CD4-positive, alpha-beta T cell treated with Interleukin-15 for 4 hours (primary cell): ENCODE measurements around the gene PARD3.
"Not testable (repeated sequence)": the region's sequence is repeated elsewhere in the genome, so short reads cannot be mapped to it uniquely, and the experiment has no call there.

Source experiments
- DNase-seq: peaks from one replicate; pipeline ENCODE4 v3.0.0-alpha.2; 2020; ENCODE audit warnings: low spot score

Gene PARD3

DNA sequence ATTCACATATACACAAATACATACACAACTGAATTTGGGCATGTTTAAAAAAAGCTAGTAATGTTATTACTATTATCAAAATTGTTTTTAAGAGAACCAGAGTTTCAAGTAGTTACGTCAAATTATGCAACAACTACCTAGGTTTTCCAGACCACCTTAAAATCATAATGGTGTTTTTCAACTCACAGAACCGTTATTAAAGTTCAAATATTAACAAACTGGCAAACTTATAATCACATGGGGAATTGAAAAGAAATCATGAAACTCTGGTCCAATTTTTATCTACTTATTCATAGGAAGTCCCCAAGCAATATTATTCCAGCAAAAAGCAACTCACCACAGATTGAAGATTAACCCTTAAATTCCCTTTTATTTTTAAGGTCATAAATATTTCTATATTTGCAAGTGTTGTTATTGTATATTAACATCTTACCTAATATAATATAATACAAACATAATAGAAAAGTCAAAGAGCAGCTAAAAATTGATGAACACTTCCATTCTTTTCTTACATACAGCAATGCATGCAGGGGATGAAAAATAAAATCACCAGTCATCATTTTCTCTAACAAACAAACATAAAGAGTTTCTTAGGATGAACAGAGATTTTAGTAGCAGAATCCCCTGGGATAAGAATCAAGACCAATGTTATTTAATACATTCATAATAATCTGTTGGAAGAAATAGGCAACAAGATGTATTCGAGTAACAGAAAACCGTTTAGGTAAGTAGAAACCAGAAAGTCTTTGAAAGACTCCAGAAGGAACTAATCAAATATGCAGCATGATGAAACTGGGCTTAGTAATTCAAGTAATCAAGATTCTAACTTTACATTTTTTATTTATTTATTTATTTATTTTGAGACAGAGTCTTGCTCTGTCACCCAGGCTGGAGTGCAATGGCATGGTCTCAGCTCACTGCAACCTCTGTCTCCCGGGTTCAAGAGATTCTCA is 391.1 kb downstream of the PARD3 start:
- no peak for DNase-seq

DNA sequence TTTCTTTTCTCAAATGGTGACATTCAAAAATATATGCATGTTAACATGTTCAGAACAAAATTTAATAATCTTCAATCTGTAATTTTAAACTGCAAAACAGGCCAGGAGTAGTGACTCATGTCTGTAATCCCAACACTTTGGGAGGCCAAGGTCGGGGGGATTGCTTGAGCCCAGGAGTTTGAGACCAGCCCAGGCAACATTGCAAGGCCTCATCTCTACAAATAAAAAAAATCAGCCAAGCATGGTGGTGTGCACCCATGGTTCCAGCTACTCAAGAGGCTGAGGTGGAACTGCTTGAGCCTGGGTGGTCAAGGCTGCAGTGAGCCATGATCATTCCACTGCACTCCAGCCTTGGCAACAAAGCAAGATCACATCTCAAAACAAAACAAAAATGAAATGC is 394.3 kb downstream of the PARD3 start:
- no peak for DNase-seq

DNA sequence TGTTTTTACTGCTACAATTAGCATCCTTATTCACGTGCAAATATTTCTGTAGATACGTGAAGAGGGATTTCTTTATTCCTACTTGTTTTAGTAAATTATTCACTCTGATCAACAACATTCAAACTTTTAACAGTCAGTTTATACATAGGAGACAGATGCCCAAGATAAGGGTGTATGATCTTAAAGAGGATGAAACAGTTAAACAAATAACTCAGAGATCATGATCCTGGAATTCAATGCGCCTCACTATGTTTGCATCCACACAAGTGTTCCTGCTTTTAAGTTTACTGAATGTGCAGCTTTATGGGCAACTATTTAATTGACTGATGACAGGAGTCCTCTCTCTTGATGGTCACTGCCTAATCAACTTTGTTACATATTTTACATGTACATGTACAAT is 394.8 kb downstream of the PARD3 start:
- no peak for DNase-seq

DNA sequence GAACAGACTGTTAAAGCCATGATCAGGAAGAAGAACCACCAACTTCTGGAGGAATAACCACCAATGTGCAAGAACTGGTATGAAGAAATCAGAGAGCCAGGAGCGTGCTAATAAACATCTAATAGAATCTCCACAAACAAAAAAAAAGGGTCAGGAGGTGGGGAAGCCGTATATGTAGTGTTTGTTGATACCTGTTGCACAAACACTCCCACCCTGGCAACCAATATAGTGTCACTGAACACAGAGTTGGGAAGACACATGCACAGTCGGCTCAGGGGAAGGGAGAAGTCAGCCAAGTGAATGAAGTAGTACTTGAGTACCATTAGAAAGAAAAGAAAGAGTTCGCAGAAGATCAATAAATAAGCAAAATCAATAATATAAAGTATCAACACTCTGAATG is 400.1 kb downstream of the PARD3 start:
- no peak for DNase-seq

DNA sequence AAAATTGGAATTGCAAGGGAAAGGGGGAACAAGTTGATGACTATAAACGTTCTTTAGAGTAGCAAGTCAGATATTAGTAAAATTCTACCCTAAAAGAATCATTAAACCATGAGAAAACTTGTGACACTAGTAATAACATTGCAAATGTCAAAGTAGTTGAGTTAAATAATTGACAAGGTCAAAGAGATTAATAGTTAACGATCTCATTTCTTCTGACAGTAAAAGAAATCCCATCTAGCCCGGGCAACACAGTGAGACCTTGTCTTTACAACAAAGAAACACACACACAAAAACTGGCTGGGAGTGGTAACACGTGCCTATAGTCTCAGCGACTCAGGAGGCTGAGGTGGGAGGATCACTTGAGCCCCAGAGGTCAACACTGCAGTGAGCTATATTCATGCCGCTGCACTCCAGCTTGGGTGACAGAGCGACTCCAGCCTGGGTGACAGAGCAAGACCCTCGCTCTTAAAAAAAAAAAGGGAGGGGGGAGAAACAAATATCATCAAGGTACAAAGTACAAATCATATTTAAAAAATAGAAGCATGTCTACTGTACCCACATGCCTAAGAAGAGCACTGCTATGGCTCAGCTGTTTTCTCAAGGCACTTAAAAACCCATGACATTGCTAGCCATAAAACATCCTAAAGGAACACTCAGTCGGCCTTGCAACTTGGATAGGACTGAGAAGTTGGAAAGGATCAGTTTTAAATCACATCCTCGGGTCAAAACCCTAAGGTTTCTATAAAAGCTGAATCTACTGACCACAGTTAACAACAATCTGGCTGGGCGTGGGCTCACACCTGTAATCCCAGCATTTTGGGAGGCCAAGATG is 401.1 kb downstream of the PARD3 start:
- DNase-seq = no peak

DNA sequence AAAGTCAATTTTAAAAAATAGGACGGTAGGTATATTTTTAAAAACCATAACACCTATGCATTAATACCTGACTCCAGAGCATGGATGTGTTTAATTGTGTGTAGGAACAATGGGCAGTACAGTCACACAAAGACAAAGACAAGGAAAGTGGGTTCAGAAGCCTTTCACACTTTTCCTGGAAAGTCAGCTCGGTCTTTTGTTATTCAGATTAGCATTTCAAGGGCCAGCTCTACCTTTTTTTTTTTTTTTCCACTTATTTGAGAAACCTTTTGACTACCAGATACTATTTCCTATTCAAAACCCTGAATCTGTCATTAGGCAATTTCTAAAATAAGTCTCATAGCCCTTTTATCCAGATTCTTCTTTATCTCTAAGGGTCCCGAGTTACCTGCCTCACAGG is 401.9 kb downstream of the PARD3 start:
- DNase-seq = no peak

DNA sequence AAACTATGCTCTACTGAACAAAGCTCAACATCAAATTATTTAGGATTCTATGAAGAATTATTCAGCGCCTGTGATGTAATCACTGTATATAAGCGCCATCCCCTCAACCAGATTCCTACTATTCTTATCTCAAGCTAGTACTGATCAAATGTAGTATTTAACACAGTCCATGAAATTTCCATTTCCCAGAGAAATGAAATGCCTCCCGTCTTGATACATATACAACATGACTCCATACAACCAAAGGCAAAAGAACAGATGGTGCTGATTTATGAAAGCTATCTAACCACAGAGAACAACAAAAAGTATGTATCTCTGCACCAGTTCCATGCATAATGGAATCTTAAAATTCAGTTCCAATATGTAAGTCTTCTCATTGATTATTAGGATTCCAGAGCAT is 406.1 kb downstream of the PARD3 start:
- DNase-seq = no peak

DNA sequence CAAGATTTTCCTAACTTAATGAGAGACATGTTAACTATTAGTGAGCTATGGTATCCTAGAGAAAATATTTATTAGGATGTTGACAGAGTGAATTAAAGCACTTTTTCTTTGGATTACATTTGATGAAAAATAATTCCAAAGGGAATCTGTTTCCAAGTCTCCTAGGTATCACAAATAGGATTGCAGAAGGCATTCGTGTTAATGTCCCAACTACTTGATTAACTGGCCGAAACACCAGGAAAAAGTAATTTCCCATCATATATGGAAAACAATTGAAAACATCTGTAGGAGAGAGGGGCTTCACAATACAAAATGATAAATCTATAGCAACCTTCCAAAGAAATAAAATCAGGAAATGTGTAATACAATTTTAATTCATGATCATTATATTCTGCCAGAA is 406.7 kb downstream of the PARD3 start:
- DNase-seq = no peak

DNA sequence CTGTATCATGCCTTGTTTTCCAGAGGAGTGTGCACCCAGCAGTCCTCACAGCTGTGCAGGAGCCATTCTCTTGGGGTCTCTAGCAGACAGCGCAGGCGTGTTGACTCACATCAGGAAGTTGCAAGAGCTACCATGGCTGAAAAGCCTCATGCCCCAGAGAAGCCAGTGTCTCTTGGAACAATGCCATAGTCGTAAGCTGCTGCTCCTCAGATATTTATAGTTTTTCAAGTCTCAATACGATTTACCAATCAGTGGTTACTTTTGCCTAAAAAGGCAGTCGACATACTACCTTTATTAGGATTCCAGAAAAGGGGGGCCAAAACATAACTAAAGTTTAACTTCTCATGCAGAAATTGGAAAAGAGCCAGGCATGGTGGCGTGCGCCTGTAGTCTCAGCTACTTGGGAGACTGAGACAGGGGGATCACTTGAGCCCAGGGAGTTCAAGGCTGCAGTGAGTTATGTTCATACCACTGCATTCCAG is 407.7 kb downstream of the PARD3 start:
- DNase-seq = no peak

DNA sequence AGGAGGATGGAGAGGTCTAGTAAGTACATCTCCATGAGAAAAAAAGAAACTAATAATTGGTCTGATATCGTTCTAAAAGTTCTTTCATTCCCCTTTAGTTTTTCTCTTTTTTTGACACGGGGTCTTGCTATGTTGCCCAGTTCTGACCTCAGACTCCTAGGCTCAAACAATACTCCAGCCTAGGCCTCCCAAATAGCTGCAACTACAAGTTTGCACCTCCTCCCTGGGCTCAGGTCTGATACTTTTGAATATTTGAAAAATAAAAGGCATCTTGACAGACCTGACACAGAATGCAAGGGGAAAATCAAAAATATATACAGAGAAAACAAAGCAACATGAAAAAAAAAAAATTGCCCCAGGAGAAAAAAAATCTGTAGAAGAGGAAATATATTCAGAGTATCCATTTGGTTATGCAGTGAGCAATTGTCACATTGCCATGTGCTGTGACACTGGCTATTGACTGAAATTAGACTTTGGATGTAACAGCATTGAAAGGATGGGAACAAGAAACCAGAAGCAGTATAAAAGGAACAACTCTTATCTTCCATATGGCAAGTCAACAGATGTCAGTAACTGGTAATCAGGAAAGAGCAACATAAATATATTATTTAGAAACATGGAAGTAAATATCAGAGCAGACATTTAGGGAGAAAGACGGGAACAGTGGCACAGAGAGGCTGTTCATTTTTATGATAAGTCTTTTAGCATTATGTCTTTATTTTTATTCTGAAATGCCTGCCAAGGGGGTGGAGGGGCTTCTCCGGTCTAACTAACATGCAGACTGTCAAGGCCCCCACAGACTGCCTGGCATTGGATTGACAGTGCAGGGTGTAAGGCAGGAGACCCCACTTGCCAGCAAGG is 408.4 kb downstream of the PARD3 start:
- no peak for DNase-seq

DNA sequence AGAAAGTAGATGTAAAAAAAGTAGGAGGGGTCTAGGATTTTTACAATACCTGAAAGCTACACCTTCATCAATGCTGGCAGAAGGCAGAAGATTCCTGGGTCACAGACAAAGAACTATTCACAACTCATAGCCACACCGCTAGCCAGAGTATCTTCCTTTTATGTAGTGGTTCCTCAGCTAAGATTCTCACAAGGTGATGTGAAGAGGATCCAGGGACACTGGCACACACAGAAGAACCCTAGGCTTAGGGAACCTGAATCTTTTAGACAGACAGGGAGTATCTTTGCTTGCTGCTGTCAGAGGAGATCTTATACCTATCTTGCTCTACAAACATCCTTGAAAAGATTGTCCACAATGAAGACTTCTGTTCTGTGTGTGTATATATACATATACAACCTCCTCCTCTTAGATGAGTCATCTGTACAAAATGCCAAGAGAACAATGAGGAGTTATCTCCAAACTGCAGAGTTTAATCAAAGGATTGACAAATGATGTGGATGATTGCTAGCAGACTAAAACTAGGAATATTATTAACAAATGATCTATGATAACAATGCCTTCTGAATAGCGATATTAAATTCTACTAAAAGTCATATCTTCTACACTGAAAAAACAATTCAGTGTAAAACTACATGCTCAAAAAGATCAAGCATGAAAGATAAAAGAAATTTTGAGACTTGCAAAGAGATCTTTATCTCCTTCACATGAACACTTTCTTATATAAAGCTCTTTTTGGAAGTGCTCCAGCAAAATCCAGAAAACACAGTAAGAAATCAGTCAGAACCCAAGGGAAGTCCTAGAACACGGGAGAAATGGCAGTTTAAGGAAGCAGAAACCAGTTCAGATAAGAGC is 409.3 kb downstream of the PARD3 start:
- DNase-seq = no peak

DNA sequence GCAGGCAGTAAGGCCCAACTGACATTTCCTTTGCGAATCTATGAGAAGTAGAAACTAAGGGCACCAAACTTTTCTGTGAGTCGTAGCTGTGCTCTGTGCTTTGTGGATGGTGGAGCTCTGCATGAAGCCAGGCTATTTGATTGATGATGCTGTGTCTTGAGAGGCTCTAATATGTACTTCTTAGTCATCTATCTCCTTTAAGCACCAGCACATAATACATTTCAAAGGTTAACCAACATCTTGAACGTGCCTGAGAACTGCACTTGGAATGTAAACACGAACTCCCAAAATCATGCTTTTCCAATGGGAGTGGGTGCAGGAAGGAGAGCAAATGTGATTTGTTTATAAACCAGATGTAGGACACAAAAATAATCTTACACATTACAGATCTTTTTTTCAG is 411.6 kb downstream of the PARD3 start:
- DNase-seq = no peak

DNA sequence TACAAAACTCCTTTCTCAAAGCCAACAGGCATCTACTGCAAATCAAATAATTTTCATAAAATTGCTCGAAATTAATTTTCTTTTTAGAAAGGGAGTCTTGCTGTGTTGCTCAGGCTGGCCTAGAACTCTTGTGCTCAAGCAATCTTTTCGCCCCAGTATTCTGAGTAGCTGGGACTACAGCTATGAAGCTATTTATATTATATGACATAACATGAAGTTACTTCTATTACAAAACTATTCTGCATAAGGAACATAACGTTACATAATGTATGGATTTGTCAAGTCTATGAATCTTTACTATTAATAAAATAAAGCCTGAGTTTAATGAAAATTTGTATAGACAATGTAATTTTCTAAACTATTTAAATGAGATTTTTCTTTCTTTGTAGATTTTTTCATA is 415.0 kb downstream of the PARD3 start:
- no peak for DNase-seq

DNA sequence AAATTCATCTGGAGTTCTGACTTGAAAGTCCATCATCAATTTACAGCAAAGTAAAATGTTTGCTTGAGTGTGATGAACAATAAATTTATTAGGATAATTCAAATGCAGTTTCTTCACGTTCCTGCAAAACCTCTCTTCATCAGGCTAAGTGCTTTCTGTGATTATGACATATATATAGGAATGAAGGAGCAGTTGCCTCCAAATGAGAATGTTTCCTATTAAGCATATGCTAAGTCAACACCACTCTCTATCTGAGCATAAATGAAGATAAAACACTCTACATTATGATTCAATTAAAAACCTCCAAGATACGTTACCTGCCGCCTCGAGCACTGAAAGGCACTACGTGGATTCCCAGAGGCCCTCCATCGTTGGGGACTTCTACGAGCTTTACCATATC is 416.1 kb downstream of the PARD3 start:
- no peak for DNase-seq

DNA sequence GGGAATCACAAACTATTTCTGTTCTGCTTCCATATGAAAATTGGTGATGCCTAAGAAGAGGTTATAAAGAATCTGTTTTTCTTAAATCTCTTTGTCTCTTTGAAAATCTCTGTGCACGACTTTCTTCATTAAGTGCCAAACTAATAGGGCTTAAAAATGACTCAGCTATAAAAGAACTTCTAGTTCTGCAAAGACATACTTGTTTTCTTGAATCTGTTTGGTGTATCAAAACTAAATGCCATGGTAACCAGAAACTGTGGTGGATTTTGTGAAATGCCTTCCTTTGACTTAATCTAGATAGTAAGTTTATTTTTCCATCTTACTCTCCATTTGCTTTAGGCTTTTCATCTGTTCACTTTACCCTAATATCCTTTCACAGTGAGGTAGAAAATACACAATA is 417.8 kb downstream of the PARD3 start:
- DNase-seq = no peak

DNA sequence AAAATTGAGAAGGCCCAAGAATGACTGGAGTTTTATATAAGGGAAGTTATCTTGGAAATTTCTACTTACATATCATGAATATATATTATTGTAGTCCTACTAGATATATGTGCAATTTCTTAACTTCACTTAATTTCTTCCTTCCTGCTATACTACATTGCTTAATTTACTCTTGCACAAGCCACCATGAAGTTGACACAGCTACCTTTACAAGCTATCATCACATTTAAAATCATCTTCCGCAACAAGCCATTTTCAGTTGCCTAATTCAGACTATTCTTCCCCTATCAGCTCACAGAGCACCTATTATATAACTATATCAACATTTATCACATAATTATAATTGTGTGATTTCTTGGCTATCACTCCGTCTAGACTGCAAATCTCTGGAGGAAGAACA is 418.4 kb downstream of the PARD3 start:
- DNase-seq = no peak

DNA sequence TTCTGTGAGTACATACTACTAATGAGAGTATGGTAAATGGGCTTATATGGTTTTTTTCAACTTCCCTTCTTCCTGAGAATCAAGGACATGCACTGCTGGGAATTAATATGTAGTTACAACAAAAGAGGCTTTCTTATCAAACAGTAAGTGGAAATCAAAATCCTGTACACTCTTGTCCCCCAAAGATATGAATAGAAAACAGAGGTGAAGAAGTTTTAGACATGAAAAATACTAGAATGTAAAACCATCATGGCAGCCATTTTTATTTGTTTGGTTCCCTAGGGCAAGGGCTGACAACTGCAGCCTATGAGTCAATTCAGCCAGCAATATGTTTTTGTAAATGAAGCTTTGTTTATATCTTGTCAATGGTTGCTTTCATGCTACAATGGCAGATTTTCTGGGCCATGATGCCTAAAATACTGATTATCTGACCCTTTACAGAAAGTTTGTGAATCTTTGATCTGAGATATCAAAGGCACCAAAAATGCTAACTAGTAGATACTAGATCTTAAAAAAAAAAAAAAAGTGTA is 422.4 kb downstream of the PARD3 start:
- DNase-seq = no peak

DNA sequence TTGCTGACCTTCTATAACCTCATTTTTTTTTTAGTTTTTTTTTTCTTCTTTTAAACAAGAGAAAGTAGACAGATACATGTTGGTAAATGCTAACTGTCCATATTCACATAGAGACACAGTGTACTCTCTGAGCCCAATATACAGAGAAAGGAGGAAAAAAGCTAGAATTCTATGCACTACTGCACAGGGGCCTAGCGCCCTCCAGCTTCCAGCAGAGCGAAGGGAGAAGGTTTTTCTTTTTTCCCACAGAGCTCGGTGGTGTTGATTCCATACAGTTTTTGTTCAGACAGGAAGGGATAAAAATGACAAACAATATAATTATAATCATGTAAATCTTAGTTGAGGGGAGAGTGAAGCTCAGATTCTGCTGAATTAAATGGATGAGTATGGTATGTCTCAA is 423.9 kb downstream of the PARD3 start:
- not testable (repeated sequence) for DNase-seq

DNA sequence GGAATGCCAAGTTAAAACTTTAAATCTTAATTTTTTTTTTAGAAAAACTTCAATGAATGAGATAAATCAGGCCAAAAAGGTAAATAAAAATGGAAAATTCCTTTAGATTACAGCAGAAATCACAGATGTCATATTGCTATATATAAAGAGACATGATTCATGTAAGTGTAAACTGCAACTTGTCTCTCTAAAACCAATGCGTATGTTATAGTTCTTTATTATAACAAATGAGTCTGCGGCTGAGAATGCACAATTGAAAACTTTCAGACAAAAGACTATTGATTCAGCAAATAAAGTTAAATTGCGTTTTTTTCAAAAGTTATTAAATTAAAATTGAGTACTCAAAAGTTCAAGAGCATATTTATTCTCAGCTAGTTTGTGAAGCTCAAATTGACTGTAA is 425.3 kb downstream of the PARD3 start:
- no peak for DNase-seq

DNA sequence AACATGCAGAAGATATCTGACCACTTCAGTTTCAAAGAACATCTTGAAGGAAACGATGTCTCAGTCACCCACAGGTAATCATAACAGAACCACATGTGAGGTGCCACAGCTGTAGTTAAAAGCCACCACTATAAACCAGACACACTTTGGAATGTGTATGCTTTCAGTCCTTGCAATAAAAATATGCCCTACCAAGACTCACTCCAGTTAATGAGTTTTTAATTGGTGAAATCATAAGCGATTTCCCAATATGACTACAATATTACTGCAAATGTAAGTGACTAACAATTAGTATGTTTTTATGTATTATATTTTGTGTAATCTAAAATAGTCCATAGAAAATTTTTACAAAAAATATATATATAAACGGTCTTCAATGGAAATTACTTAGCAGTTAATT is 428.2 kb downstream of the PARD3 start:
- DNase-seq = no peak

DNA sequence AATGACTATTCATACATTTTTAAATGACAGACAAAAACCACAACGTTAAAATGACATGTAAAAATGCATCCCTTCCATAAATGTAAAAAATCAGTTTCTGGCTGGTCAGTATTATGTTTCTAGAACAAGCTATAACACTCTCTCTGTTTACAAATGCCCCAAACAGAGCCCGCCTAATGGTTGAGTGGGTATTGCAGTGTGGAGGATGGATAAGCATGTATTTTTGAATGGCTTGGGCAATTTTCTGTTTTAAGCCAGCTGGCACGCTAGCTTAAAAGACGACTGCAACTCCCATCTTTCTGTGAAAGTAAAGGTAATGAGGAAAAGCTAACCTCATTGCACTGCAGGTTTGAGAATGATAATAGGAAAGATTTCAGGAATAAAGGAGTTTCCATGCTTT is 430.7 kb downstream of the PARD3 start:
- DNase-seq = no peak
